K562 (cell line): ENCODE results near the gene PSMG3. TPM values are rescaled to one million over a fixed set of nuclear protein-coding genes. Genes with fewer than 3 reads are reported as not detected.

Experiments used
- ATAC-seq: fragments of 200-7000 bp; cut with Tn5 transposase; 3 replicates; pipeline ENCODE4 v1.9.1; 2020; ENCODE audit warnings: moderate library complexity
- BruUV-seq: library from RNA; stranded (reverse); fragments of 400-500 nt; replicated peaks from 2 replicates; lab custom pipeline; 2021; lab: Mats Ljungman, UMichigan
- CTCF ChIA-PET: fragments of 300-600 bp; formaldehyde crosslinking; extraction: SDS; loops from one replicate; lab custom pipeline; 2021; ENCODE audit warnings: low intra/inter-chr PET ratio; lab: Yijun Ruan, JAX
- POLR2A ChIA-PET: fragments of 300-600, 350-650 bp; sonication (Branson Sonifier 250); formaldehyde crosslinking; extraction: SDS; loops from one replicate; lab custom pipeline; 2021; ENCODE audit warnings: antibody characterized with exemption, inconsistent platforms; lab: Yijun Ruan, JAX
- DNase-seq, 4 experiments: peaks; one replicate each; pipeline versions ENCODE4 v3.0.0 to v3.0.0-alpha.2; 2011 to 2018; ENCODE audit warnings: low spot score in 3 of 4, mixed read lengths in 3 of 4; ENCODE audit errors: extremely low read depth in 1 of 4
- FAIRE-seq: peaks from 2 replicates; lab custom pipeline; 2011; peaks lifted over from hg19 to GRCh38; lab: Jason Lieb, UNC
- H2AFZ ChIP-seq: 2 replicates; pipeline ENCODE4 v1.6.0; 2011; ENCODE audit warnings: low read depth, low read length, control low read depth, inconsistent platforms
- H3K27ac ChIP-seq: fragments of 200-600 bp; 3 replicates; pipeline ENCODE4 v1.8.0; 2011; ENCODE audit warnings: low read depth, mild to moderate bottlenecking, control low read depth, inconsistent platforms, low read length, moderate library complexity, mixed read lengths; ENCODE audit errors: extremely low read depth
- H3K27me3 ChIP-seq, 2 experiments: fragments of 300-600 bp in 1 of 2; 2 replicates in 1 of 2; 3 replicates in 1 of 2; pipeline versions ENCODE4 v1.6.0 to v1.8.0; 2011; ENCODE audit warnings: inconsistent platforms in 2 of 2, low read length in 2 of 2, mild to moderate bottlenecking in 1 of 2, mixed read lengths in 1 of 2, moderate library complexity in 1 of 2; ENCODE audit not compliant: control insufficient read depth in 2 of 2, insufficient read depth in 2 of 2
- H3K36me3 ChIP-seq: fragments of 300-600 bp; 3 replicates; pipeline ENCODE4 v1.8.0; 2011; ENCODE audit warnings: mild to moderate bottlenecking, low read length, inconsistent platforms; ENCODE audit not compliant: control insufficient read depth, insufficient read depth
- H3K4me1 ChIP-seq, 2 experiments: fragments of 200-600 bp in 1 of 2; replicated peaks in 1 of 2; 2 replicates in 1 of 2; 3 replicates in 1 of 2; pipeline versions ENCODE4 v1.5.1 to v1.8.0; 2011; ENCODE audit warnings: inconsistent platforms in 2 of 2, low read length in 2 of 2, mild to moderate bottlenecking in 1 of 2, mixed read lengths in 1 of 2, moderate library complexity in 1 of 2; ENCODE audit not compliant: control insufficient read depth in 2 of 2, insufficient read depth in 2 of 2
- H3K4me2 ChIP-seq: 2 replicates; pipeline ENCODE4 v1.6.1; 2011; ENCODE audit warnings: low read length, control low read depth, inconsistent platforms, mixed read lengths; ENCODE audit not compliant: insufficient read depth
- H3K4me3 ChIP-seq: fragments of 200-600 bp; sonication (generic), shearing (Covaris generic); 2 replicates; pipeline ENCODE4 v1.5.1; 2016; ENCODE audit warnings: control low read depth, inconsistent platforms
- H3K79me2 ChIP-seq: fragments of 200-600 bp; 3 replicates; pipeline ENCODE4 v1.8.0; 2011; ENCODE audit warnings: low read length, inconsistent platforms; ENCODE audit not compliant: control insufficient read depth, insufficient read depth
- H3K9ac ChIP-seq, 2 experiments: 2 replicates each; pipeline versions ENCODE4 v1.6.0 to v1.6.1; 2011; ENCODE audit warnings: low read depth in 2 of 2, low read length in 2 of 2, control low read depth in 1 of 2, inconsistent platforms in 1 of 2, mild to moderate bottlenecking in 1 of 2, mixed read lengths in 1 of 2; ENCODE audit not compliant: insufficient read depth in 1 of 2
- H3K9me1 ChIP-seq: one replicate; pipeline ENCODE4 v1.6.0; 2011; ENCODE audit warnings: inconsistent platforms, mild to moderate bottlenecking, low read length, moderate library complexity; ENCODE audit not compliant: control insufficient read depth, insufficient read depth
- H3K9me3 ChIP-seq: replicated peaks from 2 replicates; pipeline ENCODE4 v1.5.1; 2011; ENCODE audit warnings: low read depth, low read length, inconsistent platforms; ENCODE audit not compliant: control insufficient read depth, insufficient read depth
- H4K20me1 ChIP-seq: replicated peaks from 2 replicates; pipeline ENCODE4 v1.6.1; 2011; ENCODE audit warnings: low read length, inconsistent platforms, mixed read lengths; ENCODE audit not compliant: control insufficient read depth, insufficient read depth
- ATF3 ChIP-seq, 2 experiments: fragments of 450-650 bp in 1 of 2; sonication (generic) in 1 of 2; formaldehyde crosslinking in 1 of 2; IDR thresholded peaks in 1 of 2; conservative IDR thresholded peaks in 1 of 2; 2 replicates each; pipeline versions ENCODE4 v1.6.1 to v1.8.1; 2016 to 2023; ENCODE audit warnings: mild to moderate bottlenecking in 2 of 2, moderate library complexity in 2 of 2, inconsistent platforms in 1 of 2, missing genetic modification reagents in 1 of 2
- BHLHE40 ChIP-seq: IDR thresholded peaks from 2 replicates; pipeline ENCODE4 v1.6.1; 2011; ENCODE audit warnings: low read length, improper control_type of control experiment
- CREB1 ChIP-seq, 2 experiments: sonication (generic) in 1 of 2; formaldehyde crosslinking in 1 of 2; IDR thresholded peaks; 2 replicates each; pipeline versions ENCODE4 v1.6.1 to v1.8.0; 2012 to 2022; ENCODE audit warnings: inconsistent platforms in 1 of 2, mild to moderate bottlenecking in 1 of 2, missing genetic modification reagents in 1 of 2, moderate library complexity in 1 of 2
- EP400 ChIP-seq: fragments of 450-650 bp; IDR thresholded peaks from 2 replicates; pipeline ENCODE4 v1.6.1; 2017; ENCODE audit warnings: antibody characterized with exemption, mild to moderate bottlenecking, moderate library complexity
- EZH2 ChIP-seq: IDR thresholded peaks from 2 replicates; pipeline ENCODE4 v1.6.1; 2012; ENCODE audit warnings: low read depth, mild to moderate bottlenecking, inconsistent platforms, low read length, borderline replicate concordance
- GTF2E2 ChIP-seq: fragments of 200-800 bp; sonication (Bioruptor generic); IDR thresholded peaks from 2 replicates; pipeline ENCODE4 v1.6.1; 2016; ENCODE audit warnings: missing genetic modification characterization, missing compliant biosample characterization
- MAFG ChIP-seq: fragments of 450-650 bp; conservative IDR thresholded peaks from 2 replicates; pipeline ENCODE4 v1.6.1; 2016; ENCODE audit warnings: missing genetic modification characterization, missing compliant biosample characterization
- NFIC ChIP-seq: fragments of 450-650 bp; IDR thresholded peaks from 2 replicates; pipeline ENCODE4 v1.6.1; 2017; ENCODE audit warnings: mild to moderate bottlenecking, inconsistent platforms
- NRF1 ChIP-seq, 2 experiments: fragments of 450-650 bp; IDR thresholded peaks in 1 of 2; conservative IDR thresholded peaks in 1 of 2; 2 replicates each; pipeline ENCODE4 v1.6.1; 2014; ENCODE audit warnings: mild to moderate bottlenecking in 2 of 2
- PCBP1 ChIP-seq: fragments of 200-400 bp; formaldehyde crosslinking; IDR thresholded peaks from 2 replicates; pipeline ENCODE4 v1.6.1; 2018; ENCODE audit warnings: mild to moderate bottlenecking, low read depth, low read length; ENCODE audit not compliant: poor library complexity, severe bottlenecking
- RBFOX2 ChIP-seq: fragments of 200-400 bp; formaldehyde crosslinking; IDR thresholded peaks from 2 replicates; pipeline ENCODE4 v1.6.1; 2017; ENCODE audit warnings: low read depth, mild to moderate bottlenecking, low read length, moderate library complexity
- SLC30A9 ChIP-seq: fragments of 250-450 bp; sonication (Bioruptor Pico); IDR thresholded peaks from 2 replicates; pipeline ENCODE4 v1.8.0; 2022; ENCODE audit warnings: mild to moderate bottlenecking, moderate library complexity
- SMARCE1 ChIP-seq: fragments of 450-650 bp; IDR thresholded peaks from 2 replicates; pipeline ENCODE4 v1.7.1; 2016; ENCODE audit warnings: mild to moderate bottlenecking
- SRSF3 ChIP-seq: fragments of 200-400 bp; formaldehyde crosslinking; IDR thresholded peaks from 2 replicates; pipeline ENCODE4 v1.6.1; 2016; ENCODE audit warnings: mild to moderate bottlenecking, low read length, moderate library complexity; ENCODE audit not compliant: insufficient read depth
- WGBS: fragments of 100-300 bp; shearing (Covaris generic); methylation state at CpG from one replicate; pipeline ENCODE4 v1.1.6; 2016; ENCODE audit warnings: low coverage, mixed read lengths; ENCODE audit not compliant: insufficient coverage; ENCODE audit errors: missing lambda C conversion rate; 5-methylcytosine and 5-hydroxymethylcytosine counted together
- in situ Hi-C: fragments of 300-500 bp; cut with MboI; formaldehyde crosslinking; loops from 4 replicates; pipeline ENCODE4 v1.15.0; 2018; ENCODE audit warnings: inconsistent platforms, mixed read lengths
- intact Hi-C: fragments of 100-400 bp; cut with micrococcal nuclease; formaldehyde crosslinking; loops from 2 replicates; pipeline ENCODE4 v1.14.2; 2022
- polyA plus RNA-seq, 8 experiments: library from polyadenylated mRNA; depleted of rRNA in 4 of 8; stranded (reverse) in 5 of 8; unstranded in 3 of 8; fragments of >200 nt; fragmentation: Nextera tagmentation in 2 of 8; fragmentation: Illumina TruSeq in 1 of 8; extraction: Ambion mirVana in 2 of 8; extraction: Trizol in 1 of 8; gene quantifications; 2 replicates each; pipeline versions ENCODE4 v1.2.1 to v1.2.3, GENCODE V29; 2011 to 2014; ENCODE audit warnings: inconsistent platforms in 1 of 8, missing spikeins in 1 of 8
- total RNA-seq, 7 experiments: library from RNA; depleted of rRNA in 6 of 7; stranded (reverse); fragments of >200 nt in 6 of 7; fragmentation: Illumina TruSeq in 2 of 7; extraction: Trizol in 2 of 7; gene quantifications; 2 replicates each; pipeline versions ENCODE4 v1.2.1 to v1.2.3, GENCODE V29; 2011 to 2021; ENCODE audit warnings: low replicate concordance in 1 of 7
- TF ChIP-seq, protein P1 (sequence below): fragments of 450-650 bp; IDR thresholded peaks from 2 replicates; pipeline ENCODE4 v1.6.1; 2016; ENCODE audit warnings: mild to moderate bottlenecking

PSMG3 gene
- total and polyA plus RNA-seq, 9 of the 15 experiments (the other 6 are each of a cell fraction or from before 2014, with no cell fraction given): 34.8 to 122 (median 80.1) TPM

DNA sequence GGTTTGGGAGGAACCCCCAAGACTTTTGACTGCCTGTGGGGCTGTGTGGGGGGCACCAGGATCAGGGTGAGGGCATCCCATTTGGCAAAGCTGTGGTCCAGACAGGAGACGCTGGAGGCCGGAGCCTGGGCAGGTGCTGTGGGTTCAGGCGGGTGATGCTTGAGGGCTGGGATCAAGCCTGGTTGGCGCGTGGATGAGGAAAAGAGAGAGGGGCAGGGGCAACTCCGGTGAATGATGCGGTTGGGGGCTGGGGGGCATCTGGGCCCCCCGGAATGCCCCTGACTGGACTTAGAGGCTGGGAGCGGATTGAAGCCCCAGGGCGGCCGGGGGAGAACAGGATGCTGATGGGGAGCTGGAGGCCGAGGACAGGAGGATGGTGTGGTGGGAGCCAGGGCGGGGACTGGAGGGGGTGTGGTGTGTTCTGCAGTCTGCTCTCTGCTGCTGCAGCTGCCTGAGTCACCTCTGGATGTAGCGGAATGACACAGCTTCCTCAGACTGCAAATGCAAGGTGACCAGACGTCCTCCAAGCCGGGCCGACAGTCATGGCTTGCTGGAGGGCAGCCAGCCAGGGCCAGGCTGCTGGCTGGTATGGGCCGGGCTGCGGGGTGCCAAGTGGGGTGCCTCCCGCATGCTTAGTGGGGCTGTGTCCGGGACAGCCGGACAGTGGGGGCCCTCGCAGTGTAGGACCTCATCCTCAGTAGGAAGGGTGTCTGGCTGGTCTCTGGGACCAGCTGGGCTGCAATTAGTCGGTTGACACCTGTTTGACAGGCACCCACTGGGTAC, 36.1 kb downstream of the PSMG3 start:
- CTCF ChIA-PET: no interaction called here
- H3K9me3 ChIP-seq: no peaks in the 10 kb centered on the region
- H3K4me3 ChIP-seq: no peak overlapping the region
- H4K20me1 ChIP-seq: peaks cover 53% of the 10 kb centered on the region
- peaks cover 14% of the 10 kb centered on the region for H3K9me1 ChIP-seq
- peak overlapping the region in 1 of 2 experiments; percentile 84; a peak in 2 of 4 replicates for H3K9ac ChIP-seq
- peak overlapping the region; percentile 59; the same call in 1 of the 3 replicates for H3K27ac ChIP-seq
- no TSS peak for BruUV-seq
- H3K27me3 ChIP-seq: peaks cover 0 to 3% of the 10 kb centered on the region in 2 experiments; a peak in 2 of 5 replicates
- peaks cover 19% of the 10 kb centered on the region; the same call in 2 of the 3 replicates for H3K36me3 ChIP-seq
- H3K4me2 ChIP-seq: no peak overlapping the region
- intact Hi-C loops: no loop called here
- FAIRE-seq: peak; percentile 97
- in situ Hi-C loops: no loop called here
- no peak overlapping the region for H2AFZ ChIP-seq
- peaks cover 73% of the 10 kb centered on the region for H3K79me2 ChIP-seq
- peaks cover 45 to 88% of the 10 kb centered on the region in 2 experiments for H3K4me1 ChIP-seq
- peak; percentile 82 for ATAC-seq
- DNase-seq: peak; percentile 49 to 88 (median 67)
- WGBS: 44% methylated on average over 15 of the region's 24 CpGs
- POLR2A ChIA-PET: interaction anchor here (0.6 to 1.7 kb wide), 9 partner anchors 8 to 485 kb away, joined by 3 to 6 read pairs (median 3); no protein-coding TSS in a partner anchor
- TF ChIP-seq NFIC (peak; percentile 90), SRSF3 (no peak), RBFOX2 (peak; percentile 56), SLC30A9 (CRISPR knock-in tag) (no peak), ATF3 (IDR thresholded peaks at IDR 0.05) (peak; percentile 74), ATF3 (CRISPR knock-in tag; conservative IDR thresholded peaks at IDR 0.05) (no peak), CREB1 (IDR thresholded peaks at IDR 0.05) (no peak), CREB1 (CRISPR knock-in tag; IDR thresholded peaks at IDR 0.05) (peak; percentile 3; the same call in 1 of the 2 replicates), GTF2E2 (tag) (no peak), NRF1 (conservative IDR thresholded peaks at IDR 0.05 in 1 of 2, IDR thresholded peaks at IDR 0.05 in 1 of 2) (peak in 1 of 2 experiments; percentile 42; a peak in 1 of 4 replicates), PCBP1 (peak; percentile 62), EP400 (no peak), BHLHE40 (peak; percentile 39; the same call in 1 of the 2 replicates), MAFG (tag) (peak; percentile 49; the same call in 1 of the 2 replicates), SMARCE1 (peak; percentile 31; the same call in 1 of the 2 replicates), EZH2 (no peak)
- TF ChIP-seq, protein P1, sequence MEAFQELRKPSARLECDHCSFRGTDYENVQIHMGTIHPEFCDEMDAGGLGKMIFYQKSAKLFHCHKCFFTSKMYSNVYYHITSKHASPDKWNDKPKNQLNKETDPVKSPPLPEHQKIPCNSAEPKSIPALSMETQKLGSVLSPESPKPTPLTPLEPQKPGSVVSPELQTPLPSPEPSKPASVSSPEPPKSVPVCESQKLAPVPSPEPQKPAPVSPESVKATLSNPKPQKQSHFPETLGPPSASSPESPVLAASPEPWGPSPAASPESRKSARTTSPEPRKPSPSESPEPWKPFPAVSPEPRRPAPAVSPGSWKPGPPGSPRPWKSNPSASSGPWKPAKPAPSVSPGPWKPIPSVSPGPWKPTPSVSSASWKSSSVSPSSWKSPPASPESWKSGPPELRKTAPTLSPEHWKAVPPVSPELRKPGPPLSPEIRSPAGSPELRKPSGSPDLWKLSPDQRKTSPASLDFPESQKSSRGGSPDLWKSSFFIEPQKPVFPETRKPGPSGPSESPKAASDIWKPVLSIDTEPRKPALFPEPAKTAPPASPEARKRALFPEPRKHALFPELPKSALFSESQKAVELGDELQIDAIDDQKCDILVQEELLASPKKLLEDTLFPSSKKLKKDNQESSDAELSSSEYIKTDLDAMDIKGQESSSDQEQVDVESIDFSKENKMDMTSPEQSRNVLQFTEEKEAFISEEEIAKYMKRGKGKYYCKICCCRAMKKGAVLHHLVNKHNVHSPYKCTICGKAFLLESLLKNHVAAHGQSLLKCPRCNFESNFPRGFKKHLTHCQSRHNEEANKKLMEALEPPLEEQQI: no peak
